ENCODE data around the gene C1S.

GRCh38 chr12:7032990-7033389 is 27.5 kb upstream of the C1S start:
- TF ChIP-seq POLR2A (IDR thresholded peaks at IDR 0.05) (no peak), CTCF (IDR thresholded peaks at IDR 0.05) (no peak)
